Small intestine (tissue), 7 donors: Measurements from ENCODE around the gene RGL1. TPM values are rescaled to one million over a fixed set of nuclear protein-coding genes. Genes with fewer than 3 reads are reported as not detected.
A peak's percentile ranks its signal among the peaks of the same experiment; 100 is the strongest.

ENCODE experiments used
- DNase-seq, 2 donors: peaks; one replicate each; pipeline versions ENCODE4 v3.0.0 to v3.0.0-alpha.2; 2013
- FAIRE-seq: peaks from 2 replicates; lab custom pipeline; 2012; peaks lifted over from hg19 to GRCh38; lab: Jason Lieb, UNC
- H3K27ac ChIP-seq, 3 donors: one replicate each; pipeline ENCODE4 v1.5.1; 2013; ENCODE audit warnings: low read length in 2 of 3, mild to moderate bottlenecking in 2 of 3, control low read depth in 1 of 3, inconsistent platforms in 1 of 3, low read depth in 1 of 3, moderate library complexity in 1 of 3
- H3K27me3 ChIP-seq, 3 donors: one replicate each; pipeline ENCODE4 v1.6.1; 2013; ENCODE audit warnings: low read length in 3 of 3, inconsistent platforms in 1 of 3; ENCODE audit not compliant: control insufficient read depth in 3 of 3, insufficient read depth in 3 of 3
- H3K36me3 ChIP-seq, 3 donors: one replicate each; pipeline ENCODE4 v1.6.1; 2013; ENCODE audit warnings: low read length in 3 of 3, inconsistent platforms in 1 of 3, low read depth in 1 of 3, mild to moderate bottlenecking in 1 of 3, moderate library complexity in 1 of 3; ENCODE audit not compliant: control insufficient read depth in 3 of 3, insufficient read depth in 2 of 3
- H3K4me1 ChIP-seq, 3 donors: one replicate each; pipeline ENCODE4 v1.6.1; 2013; ENCODE audit warnings: low read length in 2 of 3, inconsistent platforms in 1 of 3, low read depth in 1 of 3, mild to moderate bottlenecking in 1 of 3, moderate library complexity in 1 of 3; ENCODE audit not compliant: control insufficient read depth in 3 of 3, insufficient read depth in 2 of 3
- H3K4me3 ChIP-seq, 3 donors: one replicate each; pipeline ENCODE4 v1.5.1; 2013; ENCODE audit warnings: low read length in 3 of 3, control low read depth in 1 of 3, inconsistent platforms in 1 of 3, low read depth in 1 of 3, mild to moderate bottlenecking in 1 of 3, moderate library complexity in 1 of 3
- H3K9me3 ChIP-seq, 2 donors: one replicate each; pipeline ENCODE4 v1.6.1; 2013; ENCODE audit warnings: low read depth in 1 of 2, low read length in 1 of 2; ENCODE audit not compliant: control insufficient read depth in 2 of 2, insufficient read depth in 1 of 2
- WGBS, 3 donors: extraction: QIAGEN DNeasy Blood & Tissue Kit; methylation state at CpG; one replicate each; pipeline ENCODE4 v1.1.7; 2013; 5-methylcytosine and 5-hydroxymethylcytosine counted together
- polyA plus RNA-seq, 4 donors: library from polyadenylated mRNA; stranded (reverse) in 3 of 4; unstranded in 1 of 4; fragments of 200-250 nt in 3 of 4; fragments of 120-200 nt in 1 of 4; gene quantifications; one replicate each; pipeline versions ENCODE4 v1.2.1 to v1.2.3, GENCODE V29; 2013
- donor health status: healthy with polysubstance abuse.
- donor health status: control.
- donor health status: control.
- donor health status: Bipolar disorder and iron deficiency.
- donor health status: healthy.

Gene RGL1
- polyA plus RNA-seq, 4 donors, result 4.2 to 55.5 (median 8.0) TPM

GRCh38 chr1:183819059-183819458 is 14.1 kb downstream of the RGL1 start:
- H3K9me3 ChIP-seq, result no peaks in the 10 kb centered on the region
- 85 to 98% (median 97%) methylated on average over 1 of the region's 1 CpG for WGBS, 3 donors
- DNase-seq, result no peak
- FAIRE-seq, result no peak
- peaks cover 0 to 28% (median 0%) of the 10 kb centered on the region in 3 donors for H3K4me1 ChIP-seq
- H3K4me3 ChIP-seq, result no peak overlapping the region
- H3K27ac ChIP-seq, result no peak overlapping the region
- H3K27me3 ChIP-seq, result no peaks in the 10 kb centered on the region
- H3K36me3 ChIP-seq, result peaks cover 0 to 4% (median 0%) of the 10 kb centered on the region in 3 donors

DNA sequence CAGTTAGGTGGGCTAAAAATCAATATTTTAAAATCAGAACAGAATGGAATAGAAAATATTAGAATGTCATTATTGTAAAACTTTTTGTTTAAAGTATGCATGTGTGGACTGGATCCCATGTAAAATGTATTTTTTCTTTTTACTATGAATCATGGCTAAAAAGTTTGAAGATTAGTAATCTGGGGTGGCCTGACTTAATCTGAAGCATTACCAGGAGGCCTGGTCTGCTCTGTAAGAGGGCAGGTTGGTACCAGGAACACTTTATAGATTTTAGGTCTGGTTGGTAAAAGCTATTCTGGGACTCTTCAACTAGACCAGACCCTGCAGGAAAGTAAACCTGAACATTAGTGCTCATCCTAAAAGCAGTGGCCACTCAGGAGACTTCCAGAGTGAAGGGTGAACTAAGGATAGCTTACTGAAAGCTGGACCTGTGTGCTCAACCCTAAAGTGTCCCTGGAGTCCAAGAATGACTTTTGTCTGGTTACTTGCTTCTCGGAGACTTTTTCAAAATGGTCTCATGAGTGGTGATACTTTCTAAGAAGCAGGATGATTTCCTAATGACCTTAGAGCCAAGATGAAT is 16.5 kb downstream of the RGL1 start:
- Histone ChIP-seq H3K4me3 (no peak overlapping the region), H3K9me3 (no peaks in the 10 kb centered on the region), H3K4me1 (peaks cover 0 to 20% (median 0%) of the 10 kb centered on the region in 3 donors), H3K36me3 (no peaks in the 10 kb centered on the region), H3K27ac (peak overlapping the region in 1 of 3 donors; percentile 15), H3K27me3 (no peaks in the 10 kb centered on the region)
- FAIRE-seq, result no peak
- 75 to 88% (median 82%) methylated on average over 1 of the region's 1 CpG for WGBS, 3 donors
- DNase-seq, result no peak

- Histone ChIP-seq H3K36me3 (no peaks in the 10 kb centered on the region), H3K4me3 (no peak overlapping the region), H3K27ac (peak overlapping the region in 1 of 3 donors; percentile 47), H3K27me3 (no peaks in the 10 kb centered on the region), H3K9me3 (no peaks in the 10 kb centered on the region), H3K4me1 (peaks cover 0 to 13% (median 0%) of the 10 kb centered on the region in 3 donors)
- FAIRE-seq, result no peak
- no peak for DNase-seq
- 68 to 92% (median 87%) methylated on average over 3 of the region's 3 CpGs for WGBS, 3 donors
Observed at GRCh38 chr1:183821889-183822611, 17.1 kb downstream of the RGL1 start.

DNA sequence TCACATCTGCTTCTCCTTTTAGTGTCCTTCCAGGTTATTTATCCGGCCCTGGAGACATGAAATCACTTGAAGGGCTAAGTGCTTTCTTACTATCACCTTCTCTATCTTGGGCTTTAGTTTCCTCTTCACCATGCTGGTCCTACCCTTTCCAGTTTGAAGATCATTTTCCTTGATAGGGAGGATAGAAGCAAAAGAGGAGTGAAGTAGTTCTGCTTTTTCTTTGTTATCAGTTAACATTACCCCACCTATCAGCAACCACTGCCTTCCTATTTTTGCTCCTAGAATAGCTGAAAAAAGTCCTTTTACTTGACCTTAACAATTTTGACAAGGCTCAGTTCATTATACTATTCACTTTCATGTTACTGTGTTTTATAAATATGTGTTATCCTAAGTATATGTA is 19.4 kb downstream of the RGL1 start:
- Histone ChIP-seq H3K4me1 (peaks cover 0 to 3% (median 0%) of the 10 kb centered on the region in 3 donors), H3K36me3 (peaks cover 0 to 2% (median 0%) of the 10 kb centered on the region in 3 donors), H3K27me3 (no peaks in the 10 kb centered on the region), H3K9me3 (no peaks in the 10 kb centered on the region), H3K4me3 (no peak overlapping the region), H3K27ac (no peak overlapping the region)
- DNase-seq, result no peak
- whole genome bisulfite sequencing, 3 donors, result 75 to 81% (median 80%) methylated on average over 1 of the region's 1 CpG
- no peak for FAIRE-seq

- Histone ChIP-seq H3K27ac (no peak overlapping the region), H3K4me3 (no peak overlapping the region), H3K9me3 (no peaks in the 10 kb centered on the region), H3K4me1 (peaks cover 0 to 3% (median 0%) of the 10 kb centered on the region in 3 donors), H3K27me3 (no peaks in the 10 kb centered on the region), H3K36me3 (peaks cover 0 to 2% (median 0%) of the 10 kb centered on the region in 3 donors)
- DNase-seq (no peak), FAIRE-seq (no peak)
Observed at GRCh38 chr1:183827801-183828200, 22.9 kb downstream of the RGL1 start.

DNA sequence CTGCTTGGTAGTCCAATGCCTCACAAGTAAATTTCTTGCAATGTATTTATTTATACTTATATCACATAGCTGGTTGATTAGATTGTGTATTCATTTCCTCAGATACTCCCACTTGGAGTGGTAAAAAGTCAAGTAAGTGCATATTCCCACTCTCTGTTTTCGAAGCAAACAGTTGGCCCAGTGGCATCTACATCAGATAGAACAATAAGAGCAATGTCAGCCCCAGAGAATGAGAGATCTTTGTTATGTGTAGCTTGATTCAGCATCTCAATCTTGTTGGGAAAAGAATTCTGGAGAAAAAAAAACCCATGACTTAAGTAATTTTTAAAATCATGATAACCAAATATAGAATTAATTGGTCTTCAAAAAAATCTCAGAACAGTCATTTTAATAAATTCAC is 25.5 kb downstream of the RGL1 start:
- no peak for FAIRE-seq
- H3K9me3 ChIP-seq, result no peaks in the 10 kb centered on the region
- 75 to 90% (median 87%) methylated on average over 1 of the region's 1 CpG for WGBS, 3 donors

GRCh38 chr1:183831311-183831710 is 26.4 kb downstream of the RGL1 start:
- Histone ChIP-seq H3K27ac (no peak overlapping the region), H3K27me3 (no peaks in the 10 kb centered on the region), H3K9me3 (no peaks in the 10 kb centered on the region), H3K4me1 (peaks cover 0 to 3% (median 0%) of the 10 kb centered on the region in 3 donors), H3K4me3 (no peak overlapping the region), H3K36me3 (peaks cover 0 to 6% (median 0%) of the 10 kb centered on the region in 3 donors)
- DNase-seq (no peak), FAIRE-seq (no peak)

More for the DNA sequence above, 25.5 kb downstream of the RGL1 start:
- no peak overlapping the region for H3K27ac ChIP-seq
- peaks cover 0 to 6% (median 0%) of the 10 kb centered on the region in 3 donors for H3K36me3 ChIP-seq
- peaks cover 0 to 3% (median 0%) of the 10 kb centered on the region in 3 donors for H3K4me1 ChIP-seq
- DNase-seq, result no peak
- no peak overlapping the region for H3K4me3 ChIP-seq
- H3K27me3 ChIP-seq, result no peaks in the 10 kb centered on the region

GRCh38 chr1:183832459-183832858 is 27.5 kb downstream of the RGL1 start:
- H3K9me3 ChIP-seq, result no peaks in the 10 kb centered on the region
- peaks cover 0 to 6% (median 0%) of the 10 kb centered on the region in 3 donors for H3K36me3 ChIP-seq
- FAIRE-seq, result no peak
- H3K4me3 ChIP-seq, result no peak overlapping the region
- no peak overlapping the region for H3K27ac ChIP-seq
- no peaks in the 10 kb centered on the region for H3K27me3 ChIP-seq
- DNase-seq, result no peak
- H3K4me1 ChIP-seq, result peaks cover 0 to 1% (median 0%) of the 10 kb centered on the region in 3 donors
